PC-9 (cell line): ENCODE data around the gene ZNF486. TPM values are rescaled to one million over a fixed set of nuclear protein-coding genes. Genes with fewer than 3 reads are reported as not detected.
"Not testable (repeated sequence)": the region's sequence is repeated elsewhere in the genome, so short reads cannot be mapped to it uniquely, and the experiment has no call there.

Experiments
- BruUV-seq: library from RNA; stranded (reverse); fragments of 400-500 nt; replicated peaks from 2 replicates; lab custom pipeline; 2021; lab: Mats Ljungman, UMichigan
- CTCF ChIA-PET: fragments of 300-600 bp; sonication (Branson Sonifier 250); formaldehyde crosslinking; loops from one replicate; lab custom pipeline; 2022; ENCODE audit warnings: antibody characterized with exemption; lab: Charles Lee
- POLR2A ChIA-PET: fragments of 300-600 bp; sonication (Branson Sonifier 250); formaldehyde crosslinking; loops from one replicate; lab custom pipeline; 2022; ENCODE audit warnings: antibody characterized with exemption; ENCODE audit not compliant: unreplicated experiment; lab: Charles Lee
- DNase-seq, 2 experiments: peaks; one replicate each; pipeline versions ENCODE4 v3.0.0 to v3.0.0-alpha.2; 2015 to 2022; ENCODE audit warnings: mixed read lengths in 1 of 2
- H2AFZ ChIP-seq: fragments of 200-600 bp; sonication (generic); 2 replicates; pipeline ENCODE4 v1.8.1; 2017; ENCODE audit warnings: antibody characterized with exemption
- H3F3A ChIP-seq: fragments of 200-600 bp; sonication (generic); 2 replicates; pipeline ENCODE4 v1.8.1; 2017; ENCODE audit warnings: antibody characterized with exemption, mild to moderate bottlenecking, low read depth; ENCODE audit not compliant: insufficient read depth
- H3K27ac ChIP-seq: fragments of 200-600 bp; sonication (generic); 2 replicates; pipeline ENCODE4 v1.6.1; 2016; ENCODE audit warnings: mixed run types
- H3K27me3 ChIP-seq: fragments of 200-600 bp; sonication (generic); 2 replicates; pipeline ENCODE4 v1.6.1; 2016; ENCODE audit warnings: low read depth, mixed run types; ENCODE audit not compliant: insufficient read depth
- H3K36me3 ChIP-seq: fragments of 200-600 bp; sonication (generic); 2 replicates; pipeline ENCODE4 v1.6.1; 2016; ENCODE audit warnings: low read depth, mixed run types
- H3K4me1 ChIP-seq: fragments of 200-600 bp; sonication (generic); replicated peaks from 2 replicates; pipeline ENCODE4 v1.6.1; 2016; ENCODE audit warnings: mixed run types; ENCODE audit not compliant: insufficient read depth
- H3K4me2 ChIP-seq: fragments of 200-600 bp; sonication (generic); 2 replicates; pipeline ENCODE4 v1.6.1; 2017; ENCODE audit warnings: mixed run types
- H3K4me3 ChIP-seq: fragments of 200-600 bp; sonication (generic); 2 replicates; pipeline ENCODE4 v1.6.1; 2016; ENCODE audit warnings: mixed run types
- H3K79me2 ChIP-seq: fragments of 200-600 bp; sonication (generic); 2 replicates; pipeline ENCODE4 v1.6.1; 2017; ENCODE audit warnings: low read depth, mixed run types
- H3K9me2 ChIP-seq: fragments of 200-600 bp; sonication (generic); 2 replicates; pipeline ENCODE4 v1.8.1; 2017; ENCODE audit warnings: mild to moderate bottlenecking; ENCODE audit not compliant: insufficient read depth
- H3K9me3 ChIP-seq: fragments of 200-600 bp; sonication (generic); 2 replicates; pipeline ENCODE4 v1.8.1; 2016; ENCODE audit warnings: low read depth; ENCODE audit not compliant: insufficient read depth
- H4K20me1 ChIP-seq: fragments of 200-600 bp; sonication (generic); 2 replicates; pipeline ENCODE4 v1.8.1; 2017; ENCODE audit not compliant: insufficient read depth
- CTCF ChIP-seq: fragments of 200-600 bp; sonication (generic); conservative IDR thresholded peaks from 2 replicates; pipeline ENCODE4 v1.6.1; 2017; ENCODE audit warnings: mixed run types, antibody characterized with exemption, mild to moderate bottlenecking, moderate library complexity
- EZH2 ChIP-seq: fragments of 200-600 bp; sonication (generic); IDR thresholded peaks from 2 replicates; pipeline ENCODE4 v1.8.0; 2017; ENCODE audit warnings: antibody characterized with exemption, low read depth
- intact Hi-C: fragments of 100-400 bp; cut with micrococcal nuclease; formaldehyde crosslinking; loops from one replicate; pipeline ENCODE4 v1.10.0; 2022; ENCODE audit not compliant: unreplicated experiment
- total RNA-seq: library from RNA; stranded (reverse); gene quantifications from 2 replicates; pipeline ENCODE4 v1.2.3, GENCODE V29; 2021

ZNF486 gene
- total RNA-seq, 1 experiment from 2014 or later = 4.8 TPM

DNA sequence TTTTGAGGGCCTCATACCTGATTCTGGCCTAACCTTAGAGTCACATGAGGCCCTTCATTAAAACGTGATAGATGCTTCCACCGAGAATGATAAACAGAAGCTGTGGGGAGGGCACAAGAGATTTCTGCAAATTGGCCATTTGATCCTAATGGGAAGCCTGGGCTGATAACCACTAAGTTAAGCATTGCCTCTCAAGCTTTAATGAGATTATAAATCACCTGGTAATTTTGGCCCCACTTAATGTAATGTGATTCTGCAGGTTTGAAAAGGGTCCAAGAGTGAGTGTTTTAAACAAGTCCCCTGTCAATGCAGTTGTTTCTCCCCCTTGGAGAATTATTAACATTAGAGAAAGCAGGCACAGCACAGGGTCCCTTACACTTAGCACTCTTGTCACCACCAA is 42.0 kb downstream of the ZNF486 start:
- TF ChIP-seq EZH2 (no peak), CTCF (no peak)
- no peak overlapping the region for H2AFZ ChIP-seq
- H3F3A ChIP-seq = no peaks in the 10 kb centered on the region
- BruUV-seq = no TSS peak
- no peaks in the 10 kb centered on the region for H3K4me1 ChIP-seq
- ChIA-PET CTCF (no interaction called here), POLR2A (no interaction called here)
- intact Hi-C loops = no loop called here
- H3K27me3 ChIP-seq = no peaks in the 10 kb centered on the region
- no peaks in the 10 kb centered on the region; the same call in 1 of the 2 replicates for H3K9me3 ChIP-seq
- H4K20me1 ChIP-seq = no peaks in the 10 kb centered on the region
- no peaks in the 10 kb centered on the region for H3K9me2 ChIP-seq
- no peak overlapping the region for H3K4me3 ChIP-seq
- H3K4me2 ChIP-seq = no peak overlapping the region
- H3K27ac ChIP-seq = no peak overlapping the region
- H3K36me3 ChIP-seq = no peaks in the 10 kb centered on the region
- no peaks in the 10 kb centered on the region for H3K79me2 ChIP-seq
- no peak for DNase-seq

- H3K4me1 ChIP-seq, BruUV-seq, intact Hi-C loops, DNase-seq, CTCF ChIA-PET, H3K4me2 ChIP-seq, H3F3A ChIP-seq, POLR2A ChIA-PET, H3K27ac ChIP-seq, H3K4me3 ChIP-seq, H3K36me3 ChIP-seq, H2AFZ ChIP-seq, H3K9me3 ChIP-seq, H3K79me2 ChIP-seq, H4K20me1 ChIP-seq, H3K9me2 ChIP-seq, H3K27me3 ChIP-seq: not testable (repeated sequence)
Observed at GRCh38 chr19:20214366-20214765, 47.4 kb downstream of the ZNF486 start.

- DNase-seq, H3K4me1 ChIP-seq, H3K9me3 ChIP-seq, H3F3A ChIP-seq, BruUV-seq, CTCF ChIA-PET, H2AFZ ChIP-seq, H3K4me2 ChIP-seq, H3K4me3 ChIP-seq, H3K27me3 ChIP-seq, H3K79me2 ChIP-seq, POLR2A ChIA-PET, H3K9me2 ChIP-seq, intact Hi-C loops, H3K27ac ChIP-seq, H4K20me1 ChIP-seq, H3K36me3 ChIP-seq: not testable (repeated sequence)
Observed at GRCh38 chr19:20221605-20222004, 54.6 kb downstream of the ZNF486 start.

GRCh38 chr19:20233105-20233504 is 66.1 kb downstream of the ZNF486 start:
- H2AFZ ChIP-seq = no peak overlapping the region
- no peaks in the 10 kb centered on the region for H3K9me2 ChIP-seq
- no peak overlapping the region for H3K4me2 ChIP-seq
- no peaks in the 10 kb centered on the region for H3K27me3 ChIP-seq
- no peaks in the 10 kb centered on the region for H3F3A ChIP-seq
- intact Hi-C loops = no loop called here
- TF ChIP-seq EZH2 (no peak), CTCF (no peak)
- H3K36me3 ChIP-seq = peaks cover 23% of the 10 kb centered on the region; the same call in 1 of the 2 replicates
- no TSS peak for BruUV-seq
- CTCF ChIA-PET = no interaction called here
- H3K4me3 ChIP-seq = no peak overlapping the region
- no peaks in the 10 kb centered on the region; the same call in 1 of the 2 replicates for H3K79me2 ChIP-seq
- POLR2A ChIA-PET = no interaction called here
- H3K4me1 ChIP-seq = no peaks in the 10 kb centered on the region
- peaks cover 50% of the 10 kb centered on the region for H3K9me3 ChIP-seq
- no peak for DNase-seq
- H4K20me1 ChIP-seq = no peaks in the 10 kb centered on the region
- no peak overlapping the region for H3K27ac ChIP-seq
